H9 (cell line): ENCODE results near the gene DHDH. TPM values are rescaled to one million over a fixed set of nuclear protein-coding genes. Genes with fewer than 3 reads are reported as not detected.

Source experiments
- DNase-seq: peaks from one replicate; pipeline ENCODE4 v3.0.0-alpha.2; 2017
- H2AFZ ChIP-seq: one replicate; pipeline ENCODE4 v1.6.1; 2013; ENCODE audit warnings: mild to moderate bottlenecking, low read length, control low read depth, moderate library complexity
- H2AK5ac ChIP-seq: 2 replicates; pipeline ENCODE4 v1.6.1; 2013; ENCODE audit warnings: low read length, control low read depth, mixed read lengths; ENCODE audit not compliant: insufficient read length
- H2BK120ac ChIP-seq: one replicate; pipeline ENCODE4 v1.6.1; 2013; ENCODE audit warnings: low read depth, mild to moderate bottlenecking, low read length, control low read depth, inconsistent platforms; ENCODE audit not compliant: poor library complexity, severe bottlenecking
- H2BK12ac ChIP-seq: 2 replicates; pipeline ENCODE4 v1.6.1; 2013; ENCODE audit warnings: low read length, control low read depth, mixed read lengths, low read depth; ENCODE audit not compliant: insufficient read length
- H2BK15ac ChIP-seq: 2 replicates; pipeline ENCODE4 v1.6.1; 2013; ENCODE audit warnings: low read depth, low read length, control low read depth
- H2BK20ac ChIP-seq: one replicate; pipeline ENCODE4 v1.6.1; 2013; ENCODE audit warnings: low read depth, mild to moderate bottlenecking, low read length, control low read depth, inconsistent platforms; ENCODE audit not compliant: poor library complexity, severe bottlenecking
- H2BK5ac ChIP-seq: 2 replicates; pipeline ENCODE4 v1.6.1; 2013; ENCODE audit warnings: low read length, control low read depth, mixed read lengths; ENCODE audit not compliant: insufficient read length
- H3K14ac ChIP-seq: 2 replicates; pipeline ENCODE4 v1.6.1; 2013; ENCODE audit warnings: low read length, control low read depth; ENCODE audit not compliant: insufficient read depth
- H3K18ac ChIP-seq: 2 replicates; pipeline ENCODE4 v1.6.1; 2013; ENCODE audit warnings: low read depth, mild to moderate bottlenecking, mixed read lengths, low read length, control low read depth; ENCODE audit not compliant: insufficient read length
- H3K23ac ChIP-seq: 2 replicates; pipeline ENCODE4 v1.6.1; 2013; ENCODE audit warnings: low read length, control low read depth, mixed read lengths, low read depth; ENCODE audit not compliant: insufficient read length
- H3K23me2 ChIP-seq: 2 replicates; pipeline ENCODE4 v1.6.1; 2013; ENCODE audit warnings: low read depth, mild to moderate bottlenecking, mixed read lengths, low read length, control low read depth; ENCODE audit not compliant: insufficient read length, poor library complexity, severe bottlenecking
- H3K27ac ChIP-seq: 2 replicates; pipeline ENCODE4 v1.5.1; 2013; ENCODE audit warnings: low read length, control low read depth, mixed read lengths, low read depth; ENCODE audit not compliant: insufficient read length
- H3K27me3 ChIP-seq: 2 replicates; pipeline ENCODE4 v1.6.1; 2013; ENCODE audit warnings: low read length, control low read depth, inconsistent platforms; ENCODE audit not compliant: insufficient read depth
- H3K4ac ChIP-seq: 2 replicates; pipeline ENCODE4 v1.6.1; 2013; ENCODE audit warnings: low read depth, mild to moderate bottlenecking, control low read depth, inconsistent platforms, low read length, moderate library complexity
- H3K4me1 ChIP-seq: 2 replicates; pipeline ENCODE4 v1.6.1; 2013; ENCODE audit warnings: low read length, control low read depth, inconsistent platforms; ENCODE audit not compliant: insufficient read depth
- H3K4me2 ChIP-seq: 2 replicates; pipeline ENCODE4 v1.6.1; 2013; ENCODE audit warnings: low read length, control low read depth, mixed read lengths; ENCODE audit not compliant: insufficient read length, insufficient read depth
- H3K56ac ChIP-seq: 2 replicates; pipeline ENCODE4 v1.6.1; 2013; ENCODE audit warnings: low read depth, mild to moderate bottlenecking, mixed read lengths, low read length, control low read depth; ENCODE audit not compliant: insufficient read length
- H3K79me1 ChIP-seq: 2 replicates; pipeline ENCODE4 v1.6.1; 2013; ENCODE audit warnings: low read depth, mild to moderate bottlenecking, moderate library complexity, low read length, control low read depth, inconsistent platforms; ENCODE audit not compliant: insufficient read depth, poor library complexity, severe bottlenecking
- H3K79me2 ChIP-seq: 2 replicates; pipeline ENCODE4 v1.6.1; 2013; ENCODE audit warnings: low read length, control low read depth, inconsistent platforms; ENCODE audit not compliant: insufficient read depth
- H3K9ac ChIP-seq: 2 replicates; pipeline ENCODE4 v1.6.1; 2013; ENCODE audit warnings: low read length, control low read depth, mixed read lengths; ENCODE audit not compliant: insufficient read length; ENCODE audit errors: extremely low read depth
- H3K9me3 ChIP-seq: one replicate; pipeline ENCODE4 v1.6.1; 2013; ENCODE audit warnings: low read depth, low read length, inconsistent platforms; ENCODE audit not compliant: control insufficient read depth
- H3T11ph ChIP-seq: one replicate; pipeline ENCODE4 v1.6.1; 2013; ENCODE audit warnings: mild to moderate bottlenecking, low read length, control low read depth, inconsistent platforms
- H4K20me1 ChIP-seq: one replicate; pipeline ENCODE4 v1.6.1; 2013; ENCODE audit not compliant: control insufficient read depth, insufficient read length, insufficient read depth
- H4K5ac ChIP-seq: 2 replicates; pipeline ENCODE4 v1.6.1; 2013; ENCODE audit warnings: low read depth, mild to moderate bottlenecking, mixed read lengths, low read length, control low read depth; ENCODE audit not compliant: insufficient read length
- H4K8ac ChIP-seq: replicated peaks from 2 replicates; pipeline ENCODE4 v1.6.1; 2013; ENCODE audit warnings: low read length, control low read depth, mixed read lengths, low read depth; ENCODE audit not compliant: insufficient read length
- H4K91ac ChIP-seq: 2 replicates; pipeline ENCODE4 v1.6.1; 2013; ENCODE audit warnings: low read depth, mild to moderate bottlenecking, moderate library complexity, mixed read lengths, low read length, control low read depth; ENCODE audit not compliant: insufficient read length
- H3K27ac Mint-ChIP-seq, 3 experiments: 2 replicates in 2 of 3; 3 replicates in 1 of 3; pipeline ENCODE4 v1.8.0; 2020 to 2021; ENCODE audit warnings: mixed read lengths in 3 of 3, mild to moderate bottlenecking in 1 of 3, moderate library complexity in 1 of 3
- H3K27me3 Mint-ChIP-seq: 2 replicates; pipeline ENCODE4 v1.8.0; 2021; ENCODE audit warnings: low read depth, mild to moderate bottlenecking, moderate library complexity, mixed read lengths
- H3K36me3 Mint-ChIP-seq, 3 experiments: 2 replicates in 2 of 3; 3 replicates in 1 of 3; pipeline ENCODE4 v1.8.0; 2020 to 2021; ENCODE audit warnings: low read depth in 3 of 3, mixed read lengths in 3 of 3; ENCODE audit not compliant: insufficient read depth in 1 of 3
- H3K4me1 Mint-ChIP-seq, 2 experiments: 2 replicates each; pipeline ENCODE4 v1.8.0; 2020; ENCODE audit warnings: mixed read lengths in 2 of 2
- H3K4me3 Mint-ChIP-seq, 2 experiments: 2 replicates in 1 of 2; 3 replicates in 1 of 2; pipeline ENCODE4 v1.8.0; 2020 to 2021; ENCODE audit warnings: mild to moderate bottlenecking in 2 of 2, mixed read lengths in 2 of 2, moderate library complexity in 1 of 2
- H3K9me3 Mint-ChIP-seq, 2 experiments: 2 replicates in 1 of 2; 3 replicates in 1 of 2; pipeline ENCODE4 v1.8.0; 2020; ENCODE audit warnings: mild to moderate bottlenecking in 2 of 2, mixed read lengths in 2 of 2, moderate library complexity in 1 of 2
- CTCF ChIP-seq: fragments of 200-600 bp; sonication (generic); conservative IDR thresholded peaks from 3 replicates; pipeline ENCODE4 v1.8.0; 2021; ENCODE audit warnings: antibody characterized with exemption, mild to moderate bottlenecking
- WGBS: extraction: QIAGEN DNeasy Blood & Tissue Kit; methylation state at CpG from one replicate; pipeline ENCODE4 v1.1.7; 2013; ENCODE audit warnings: missing lambda C conversion rate, low lambda C conversion rate, mixed read lengths; ENCODE audit not compliant: insufficient read length; ENCODE audit errors: extremely low coverage; 5-methylcytosine and 5-hydroxymethylcytosine counted together
- total RNA-seq: library from RNA; stranded (reverse); gene quantifications from 2 replicates; pipeline ENCODE4 v1.2.1, GENCODE V29; 2021

Gene DHDH
- total RNA-seq, 1 experiment from 2014 or later: 2.0 TPM

GRCh38 chr19:48977061-48977460 is 43.6 kb downstream of the DHDH start:
- no peaks in the 10 kb centered on the region for H3K27me3 Mint-ChIP-seq
- Histone ChIP-seq H3K4me2 (no peak overlapping the region), H3K23ac (no peak overlapping the region), H2BK20ac (no peak overlapping the region), H3K4me1 (no peaks in the 10 kb centered on the region), H4K20me1 (no peaks in the 10 kb centered on the region), H3K9ac (no peak overlapping the region), H3T11ph (no peak overlapping the region), H3K23me2 (no peaks in the 10 kb centered on the region), H2BK5ac (no peak overlapping the region), H2AK5ac (no peak overlapping the region), H2BK15ac (no peak overlapping the region), H3K18ac (no peak overlapping the region), H2BK12ac (no peak overlapping the region), H3K4ac (no peak overlapping the region), H3K79me1 (no peaks in the 10 kb centered on the region), H3K56ac (no peak overlapping the region), H3K14ac (no peak overlapping the region), H2AFZ (no peak overlapping the region), H3K79me2 (no peaks in the 10 kb centered on the region), H4K5ac (no peak overlapping the region), H3K27me3 (no peaks in the 10 kb centered on the region), H4K8ac (no peak overlapping the region), H3K27ac (no peak overlapping the region), H4K91ac (no peak overlapping the region), H2BK120ac (no peak overlapping the region), H3K9me3 (no peaks in the 10 kb centered on the region)
- H3K4me3 Mint-ChIP-seq: no peak overlapping the region
- H3K36me3 Mint-ChIP-seq: peaks cover 20 to 48% (median 42%) of the 10 kb centered on the region in 3 experiments
- no CpG with 5 or more reads among the region's 2 CpGs for WGBS
- TF ChIP-seq CTCF: no peak
- no peaks in the 10 kb centered on the region for H3K4me1 Mint-ChIP-seq
- no peaks in the 10 kb centered on the region; a peak in 1 of 5 replicates for H3K9me3 Mint-ChIP-seq
- H3K27ac Mint-ChIP-seq: no peak overlapping the region
- DNase-seq: no peak
